CD4-positive, alpha-beta T cell treated with Interleukin-21 for 1 hour (primary cell): ENCODE measurements around the gene ZNF593.

Experiments used
- DNase-seq: peaks from one replicate; pipeline ENCODE4 v3.0.0-alpha.2; 2020

Gene ZNF593

GRCh38 chr1:26171084-26172072 lies 1.7 kb downstream of the ZNF593 start, which contains the start of gene ZNF593OS:
Gene ZNF593OS (minus strand): TSS chr1:26171832. CDS start chr1:26171661, 171 bp downstream.
- no peak for DNase-seq

- no peak for DNase-seq
Observed at GRCh38 chr1:26175346-26175745, 5.6 kb downstream of the ZNF593 start.

- peak; percentile 22 for DNase-seq
Observed at GRCh38 chr1:26177182-26177684, 7.5 kb downstream of the ZNF593 start, which contains the start of gene CNKSR1. Gene CNKSR1 (plus strand): TSS chr1:26177491. CDS start chr1:26177548, 57 bp downstream.

- DNase-seq: no peak
Observed at GRCh38 chr1:26180010-26180506, 10.3 kb downstream of the ZNF593 start.

GRCh38 chr1:26181586-26182382 lies 12.1 kb downstream of the ZNF593 start:
- no peak for DNase-seq

GRCh38 chr1:26182383-26182696 lies 12.6 kb downstream of the ZNF593 start:
- DNase-seq: no peak

GRCh38 chr1:26184086-26184485 lies 14.4 kb downstream of the ZNF593 start:
- no peak for DNase-seq

- DNase-seq: no peak
Observed at GRCh38 chr1:26184883-26185282, 15.2 kb downstream of the ZNF593 start.

GRCh38 chr1:26187882-26188281 lies 18.2 kb downstream of the ZNF593 start:
- DNase-seq: no peak

GRCh38 chr1:26188477-26188876 lies 18.8 kb downstream of the ZNF593 start:
- no peak for DNase-seq

GRCh38 chr1:26189331-26189730 lies 19.6 kb downstream of the ZNF593 start:
- DNase-seq: no peak

GRCh38 chr1:26189751-26190275 lies 20.1 kb downstream of the ZNF593 start:
- DNase-seq: no peak

GRCh38 chr1:26190373-26190987 lies 20.8 kb downstream of the ZNF593 start, which contains the start of gene CATSPER4:
Gene CATSPER4 (plus strand): TSS chr1:26190602. CDS start chr1:26190628, 26 bp downstream.
- DNase-seq: peak; percentile 46

GRCh38 chr1:26191739-26192138 lies 22.0 kb downstream of the ZNF593 start:
- DNase-seq: peak; percentile 17

- DNase-seq: no peak
Observed at GRCh38 chr1:26195805-26196204, 26.1 kb downstream of the ZNF593 start.

GRCh38 chr1:26197301-26197700 lies 27.6 kb downstream of the ZNF593 start:
- no peak for DNase-seq

GRCh38 chr1:26197813-26198212 lies 28.1 kb downstream of the ZNF593 start:
- no peak for DNase-seq

- DNase-seq: no peak
Observed at GRCh38 chr1:26200413-26200812, 30.7 kb downstream of the ZNF593 start.

- no peak for DNase-seq
Observed at GRCh38 chr1:26203642-26204318, 34.1 kb downstream of the ZNF593 start.

GRCh38 chr1:26210147-26210870 lies 40.6 kb downstream of the ZNF593 start:
- DNase-seq: no peak

GRCh38 chr1:26212726-26213125 lies 43.0 kb downstream of the ZNF593 start:
- DNase-seq: no peak
